Lower leg skin (tissue), 3 donors: ENCODE data around the gene SLC4A4.

ENCODE experiments used
- POLR2A ChIP-seq, 2 donors: fragments of 450-650 bp; IDR thresholded peaks; one replicate each; pipeline ENCODE4 v1.6.1; 2016 to 2017; ENCODE audit warnings: antibody characterized with exemption in 2 of 2, mild to moderate bottlenecking in 1 of 2, moderate library complexity in 1 of 2
- TF ChIP-seq, protein P1 (sequence below), 3 donors: fragments of 450-650 bp; IDR thresholded peaks; one replicate each; pipeline ENCODE4 v1.5.1; 2016; ENCODE audit warnings: antibody characterized with exemption in 3 of 3, mild to moderate bottlenecking in 3 of 3, moderate library complexity in 2 of 3

DNA sequence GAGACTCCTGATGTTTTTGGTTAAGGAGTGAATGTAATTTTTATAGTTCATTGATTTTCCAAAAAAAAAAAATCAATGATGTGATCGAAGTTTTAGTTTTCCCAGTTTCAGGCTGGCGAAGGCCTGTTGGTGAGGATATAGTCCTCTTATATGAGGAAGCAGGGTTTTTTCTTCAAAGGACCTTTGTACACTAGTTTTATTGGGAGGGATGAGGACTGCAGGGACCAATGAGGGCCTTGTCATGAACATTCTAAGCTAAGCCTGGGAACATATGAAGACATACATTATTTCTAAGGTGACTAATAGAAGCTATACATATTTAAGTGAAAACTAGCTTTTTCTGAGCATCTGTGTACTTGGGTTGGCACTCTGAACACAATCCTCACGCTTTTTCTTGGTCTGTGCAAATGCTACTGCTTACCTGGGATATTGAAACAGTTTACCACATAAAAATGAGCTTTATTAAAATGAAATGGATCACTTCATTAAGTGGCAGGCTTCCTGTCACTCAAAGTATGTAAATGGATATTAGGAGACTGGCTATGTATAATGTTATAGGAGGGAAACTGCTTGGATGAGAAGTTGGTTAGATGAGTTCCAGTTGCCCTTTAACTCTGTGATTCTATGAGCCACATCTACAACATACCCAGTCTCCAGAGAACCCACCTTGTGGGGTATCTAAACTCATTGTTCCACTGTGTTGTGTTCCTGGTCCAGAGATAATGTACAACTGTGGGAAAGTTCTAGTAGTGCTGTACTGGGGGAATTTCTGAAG, 43.5 kb downstream of the SLC4A4 start:
- TF ChIP-seq, protein P1, sequence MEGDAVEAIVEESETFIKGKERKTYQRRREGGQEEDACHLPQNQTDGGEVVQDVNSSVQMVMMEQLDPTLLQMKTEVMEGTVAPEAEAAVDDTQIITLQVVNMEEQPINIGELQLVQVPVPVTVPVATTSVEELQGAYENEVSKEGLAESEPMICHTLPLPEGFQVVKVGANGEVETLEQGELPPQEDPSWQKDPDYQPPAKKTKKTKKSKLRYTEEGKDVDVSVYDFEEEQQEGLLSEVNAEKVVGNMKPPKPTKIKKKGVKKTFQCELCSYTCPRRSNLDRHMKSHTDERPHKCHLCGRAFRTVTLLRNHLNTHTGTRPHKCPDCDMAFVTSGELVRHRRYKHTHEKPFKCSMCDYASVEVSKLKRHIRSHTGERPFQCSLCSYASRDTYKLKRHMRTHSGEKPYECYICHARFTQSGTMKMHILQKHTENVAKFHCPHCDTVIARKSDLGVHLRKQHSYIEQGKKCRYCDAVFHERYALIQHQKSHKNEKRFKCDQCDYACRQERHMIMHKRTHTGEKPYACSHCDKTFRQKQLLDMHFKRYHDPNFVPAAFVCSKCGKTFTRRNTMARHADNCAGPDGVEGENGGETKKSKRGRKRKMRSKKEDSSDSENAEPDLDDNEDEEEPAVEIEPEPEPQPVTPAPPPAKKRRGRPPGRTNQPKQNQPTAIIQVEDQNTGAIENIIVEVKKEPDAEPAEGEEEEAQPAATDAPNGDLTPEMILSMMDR (IDR thresholded peaks at IDR 0.05), result no peak
- no peak for TF ChIP-seq POLR2A (IDR thresholded peaks at IDR 0.05)
